Choroid plexus epithelial cell (primary cell): ENCODE results near the gene CDK14.
A peak's percentile ranks its signal among the peaks of the same experiment; 100 is the strongest.

ENCODE experiments used
- DNase-seq: peaks from one replicate; pipeline ENCODE4 v3.0.0-alpha.2; 2010; ENCODE audit warnings: low read depth
- H3K4me3 ChIP-seq: 2 replicates; pipeline ENCODE4 v1.5.1; 2011; ENCODE audit warnings: low read depth, mild to moderate bottlenecking, control low read depth, low read length, moderate library complexity
- TF ChIP-seq, protein P1 (sequence below): conservative IDR thresholded peaks from 2 replicates; pipeline ENCODE4 v1.5.1; 2011; ENCODE audit warnings: low read depth, mild to moderate bottlenecking, control low read depth, inconsistent platforms, low read length, moderate library complexity

CDK14 gene

DNA sequence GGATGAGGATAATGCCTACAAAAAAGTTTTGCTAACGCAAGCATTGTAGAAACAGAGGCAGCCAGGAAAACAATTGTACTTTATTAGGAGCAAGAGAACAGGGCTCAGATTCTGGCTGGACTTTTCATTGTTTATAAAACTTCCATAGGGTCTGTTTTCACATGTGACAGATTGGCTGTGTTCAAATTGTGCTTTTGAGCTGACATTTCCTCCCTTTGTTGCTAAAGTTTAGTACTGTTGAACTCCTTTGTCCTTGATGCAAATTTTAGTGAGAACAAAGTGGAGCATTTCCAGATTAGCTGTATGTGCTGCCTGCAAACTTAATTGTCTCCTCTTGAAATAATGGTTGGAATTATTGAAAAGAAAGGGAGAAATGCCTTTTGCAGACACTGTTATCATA is 447.1 kb downstream of the CDK14 start:
- H3K4me3 ChIP-seq: no peak overlapping the region
- DNase-seq: no peak
- TF ChIP-seq, protein P1, sequence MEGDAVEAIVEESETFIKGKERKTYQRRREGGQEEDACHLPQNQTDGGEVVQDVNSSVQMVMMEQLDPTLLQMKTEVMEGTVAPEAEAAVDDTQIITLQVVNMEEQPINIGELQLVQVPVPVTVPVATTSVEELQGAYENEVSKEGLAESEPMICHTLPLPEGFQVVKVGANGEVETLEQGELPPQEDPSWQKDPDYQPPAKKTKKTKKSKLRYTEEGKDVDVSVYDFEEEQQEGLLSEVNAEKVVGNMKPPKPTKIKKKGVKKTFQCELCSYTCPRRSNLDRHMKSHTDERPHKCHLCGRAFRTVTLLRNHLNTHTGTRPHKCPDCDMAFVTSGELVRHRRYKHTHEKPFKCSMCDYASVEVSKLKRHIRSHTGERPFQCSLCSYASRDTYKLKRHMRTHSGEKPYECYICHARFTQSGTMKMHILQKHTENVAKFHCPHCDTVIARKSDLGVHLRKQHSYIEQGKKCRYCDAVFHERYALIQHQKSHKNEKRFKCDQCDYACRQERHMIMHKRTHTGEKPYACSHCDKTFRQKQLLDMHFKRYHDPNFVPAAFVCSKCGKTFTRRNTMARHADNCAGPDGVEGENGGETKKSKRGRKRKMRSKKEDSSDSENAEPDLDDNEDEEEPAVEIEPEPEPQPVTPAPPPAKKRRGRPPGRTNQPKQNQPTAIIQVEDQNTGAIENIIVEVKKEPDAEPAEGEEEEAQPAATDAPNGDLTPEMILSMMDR: no peak

GRCh38 chr7:91043924-91044645 is 448.0 kb downstream of the CDK14 start:
- no peak overlapping the region for H3K4me3 ChIP-seq
- no peak for DNase-seq
- TF ChIP-seq, protein P1: no peak

DNA sequence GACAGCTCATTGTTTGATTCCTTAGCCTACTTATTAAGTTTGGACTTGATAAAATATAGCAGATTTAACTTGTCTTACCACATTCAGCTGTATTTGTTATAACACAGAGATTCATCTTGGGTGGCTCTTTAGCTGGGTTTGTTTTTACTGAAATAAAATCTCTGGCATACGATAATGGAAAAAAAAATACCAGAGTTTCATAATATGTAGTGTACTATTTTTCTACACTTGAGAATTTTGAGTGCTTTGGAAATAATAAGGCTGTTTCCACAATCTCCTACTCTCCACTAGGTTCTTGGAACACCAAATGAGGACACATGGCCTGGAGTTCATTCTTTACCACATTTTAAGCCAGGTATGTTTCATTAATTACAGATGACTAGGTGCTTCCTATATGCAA is 449.5 kb downstream of the CDK14 start:
- TF ChIP-seq, protein P1: no peak
- no peak overlapping the region for H3K4me3 ChIP-seq
- no peak for DNase-seq

- TF ChIP-seq, protein P1: peak; percentile 46
- DNase-seq: peak; percentile 39
- no peak overlapping the region for H3K4me3 ChIP-seq
Measured at GRCh38 chr7:91046322-91047089, 450.4 kb downstream of the CDK14 start.

DNA sequence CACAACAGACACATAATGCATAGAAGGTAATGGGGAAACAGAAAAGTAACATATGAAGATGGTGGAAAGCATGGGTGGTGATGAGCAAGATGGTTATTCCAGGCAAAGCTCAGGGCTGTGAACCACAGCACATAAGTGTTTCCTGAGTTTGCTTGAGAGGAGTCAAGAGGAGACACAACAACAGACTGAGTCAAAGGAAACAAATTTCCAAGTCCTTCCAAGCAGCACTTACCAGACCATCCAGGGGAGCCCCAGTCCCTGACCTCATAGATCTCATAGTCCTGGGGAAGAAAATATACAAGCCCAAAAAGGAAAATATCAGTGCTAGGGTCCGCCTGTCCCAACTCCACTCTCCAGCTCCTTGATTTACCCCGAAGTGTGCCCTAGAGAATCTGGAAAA is 451.5 kb downstream of the CDK14 start:
- H3K4me3 ChIP-seq: no peak overlapping the region
- no peak for DNase-seq
- TF ChIP-seq, protein P1: no peak

GRCh38 chr7:91050677-91051076 is 454.6 kb downstream of the CDK14 start:
- DNase-seq: peak; percentile 37
- H3K4me3 ChIP-seq: no peak overlapping the region
- TF ChIP-seq, protein P1: no peak

DNA sequence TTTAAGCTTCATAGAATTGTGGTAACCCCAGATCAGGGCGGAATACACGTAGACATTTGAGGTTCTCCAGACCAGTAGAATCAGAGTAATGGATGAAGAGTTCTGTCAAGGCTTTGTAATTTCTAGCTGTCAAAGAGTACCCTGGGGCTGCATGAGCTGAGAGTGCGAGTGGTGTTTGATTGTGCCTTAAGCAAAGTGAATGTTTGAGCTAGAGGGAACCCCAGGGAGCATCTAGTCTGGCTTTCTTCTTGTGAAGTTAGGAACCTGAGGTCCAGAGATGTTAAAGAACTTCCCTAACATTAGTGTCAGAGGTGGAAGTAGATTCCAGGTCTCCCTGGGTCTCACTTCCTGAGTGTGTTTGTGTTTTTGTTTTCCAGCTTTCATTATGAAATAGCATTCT is 455.8 kb downstream of the CDK14 start:
- TF ChIP-seq, protein P1: no peak
- DNase-seq: no peak
- H3K4me3 ChIP-seq: no peak overlapping the region
